ENCODE results near the gene SLC36A1.

SLC36A1 gene

GRCh38 chr5:151430731-151431130 lies 16.7 kb upstream of the SLC36A1 start:
- H3K4me3 ChIP-seq (ENCODE audit: low read length) = no peak overlapping the region
- H3K9me3 ChIP-seq (ENCODE audit: control insufficient read depth, low read depth, low read length) = no peaks in the 10 kb centered on the region
- no peaks in the 10 kb centered on the region for H3K4me1 ChIP-seq (ENCODE audit: control insufficient read depth, low read depth, low read length)
- H3K27ac ChIP-seq (ENCODE audit: low read length) = no peak overlapping the region
- H3K27me3 ChIP-seq (ENCODE audit: control insufficient read depth, insufficient read depth, low read length) = no peaks in the 10 kb centered on the region
- H3K9ac ChIP-seq (ENCODE audit: low read length) = no peak overlapping the region
- no peaks in the 10 kb centered on the region for H3K36me3 ChIP-seq (ENCODE audit: control insufficient read depth, low read depth, low read length)

DNA sequence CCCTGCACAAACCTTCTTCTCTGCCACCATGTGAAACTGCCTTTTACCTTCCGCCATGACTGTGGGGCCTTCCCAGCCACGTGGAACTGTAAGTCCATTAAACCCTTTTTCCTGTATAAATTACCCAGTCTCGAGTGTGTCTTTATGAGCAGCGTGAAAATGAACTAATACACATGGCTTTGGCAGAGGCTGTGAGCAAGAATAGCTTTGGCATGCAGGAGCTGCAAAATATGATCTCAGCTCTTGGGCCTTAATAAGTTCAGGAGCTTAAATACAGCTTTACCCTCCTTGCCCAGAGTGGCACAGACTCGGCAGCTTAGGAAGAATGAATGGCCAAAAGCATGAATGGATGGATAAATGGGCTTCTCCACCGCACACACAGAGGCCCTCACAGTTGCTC lies 15.7 kb upstream of the SLC36A1 start:
- no peak overlapping the region for H3K9ac ChIP-seq (ENCODE audit: low read length)
- no peak overlapping the region for H3K4me3 ChIP-seq (ENCODE audit: low read length)
- no peaks in the 10 kb centered on the region for H3K4me1 ChIP-seq (ENCODE audit: control insufficient read depth, low read depth, low read length)
- H3K36me3 ChIP-seq (ENCODE audit: control insufficient read depth, low read depth, low read length) = no peaks in the 10 kb centered on the region
- H3K27me3 ChIP-seq (ENCODE audit: control insufficient read depth, insufficient read depth, low read length) = no peaks in the 10 kb centered on the region
- no peaks in the 10 kb centered on the region for H3K9me3 ChIP-seq (ENCODE audit: control insufficient read depth, low read depth, low read length)
- no peak overlapping the region for H3K27ac ChIP-seq (ENCODE audit: low read length)

DNA sequence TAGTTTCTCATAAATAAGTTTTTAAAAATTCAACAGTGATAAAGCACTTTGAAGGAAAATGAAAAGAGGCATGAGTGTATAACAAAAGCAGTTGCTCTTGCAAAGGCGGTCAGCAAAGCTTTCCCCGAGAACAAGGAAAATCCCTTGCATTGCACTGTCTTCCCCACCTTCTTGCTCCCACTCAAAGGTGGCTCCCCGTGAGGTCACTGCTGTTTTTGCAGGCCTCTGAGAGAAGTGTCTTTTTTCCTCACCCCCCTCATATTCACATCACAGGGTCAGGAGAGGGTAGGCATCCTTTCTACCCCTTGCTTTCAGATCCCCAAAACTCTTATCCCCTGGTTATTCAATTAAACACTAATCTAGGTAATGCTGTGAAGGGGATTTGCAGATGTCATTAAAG lies 15.2 kb upstream of the SLC36A1 start:
- Histone ChIP-seq H3K9ac (ENCODE audit: low read length) (no peak overlapping the region), H3K9me3 (ENCODE audit: control insufficient read depth, low read depth, low read length) (no peaks in the 10 kb centered on the region), H3K36me3 (ENCODE audit: control insufficient read depth, low read depth, low read length) (no peaks in the 10 kb centered on the region), H3K4me3 (ENCODE audit: low read length) (no peak overlapping the region), H3K27me3 (ENCODE audit: control insufficient read depth, insufficient read depth, low read length) (no peaks in the 10 kb centered on the region), H3K27ac (ENCODE audit: low read length) (no peak overlapping the region), H3K4me1 (ENCODE audit: control insufficient read depth, low read depth, low read length) (no peaks in the 10 kb centered on the region)

DNA sequence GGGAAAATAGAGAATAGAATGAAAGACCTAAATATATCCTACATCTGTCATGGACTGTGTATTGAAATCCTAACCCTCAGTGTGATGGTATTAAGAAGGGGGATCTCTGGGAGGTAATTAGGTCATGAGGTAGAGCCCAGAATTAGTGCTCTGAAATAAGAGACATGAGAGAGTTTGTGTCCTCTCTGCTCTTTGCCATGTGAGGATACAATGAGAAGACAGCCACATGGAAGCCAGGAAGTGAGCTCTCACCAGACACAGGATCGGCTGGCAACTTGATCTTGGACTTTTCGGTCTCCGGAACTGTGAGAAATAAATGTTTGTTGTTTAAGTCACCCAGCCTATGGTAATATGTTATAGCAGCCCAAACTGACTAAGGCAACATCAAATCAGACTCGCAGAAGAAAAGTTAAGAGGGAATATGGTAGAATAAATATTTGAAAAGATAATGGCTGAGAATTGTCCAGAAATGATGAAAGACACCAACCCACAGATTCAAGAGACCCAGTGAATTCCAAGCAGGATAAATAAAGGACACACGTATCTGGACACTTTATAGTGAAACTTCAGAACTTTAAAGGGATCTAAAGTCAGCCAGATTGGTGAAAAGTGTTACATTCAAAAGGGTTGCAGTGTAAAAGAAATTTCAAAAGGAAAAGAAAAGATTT lies 12.7 kb upstream of the SLC36A1 start:
- no peaks in the 10 kb centered on the region for H3K4me1 ChIP-seq (ENCODE audit: control insufficient read depth, low read depth, low read length)
- H3K36me3 ChIP-seq (ENCODE audit: control insufficient read depth, low read depth, low read length) = no peaks in the 10 kb centered on the region
- no peak overlapping the region for H3K4me3 ChIP-seq (ENCODE audit: low read length)
- no peak overlapping the region for H3K27ac ChIP-seq (ENCODE audit: low read length)
- H3K9me3 ChIP-seq (ENCODE audit: control insufficient read depth, low read depth, low read length) = no peaks in the 10 kb centered on the region
- H3K9ac ChIP-seq (ENCODE audit: low read length) = no peak overlapping the region
- no peaks in the 10 kb centered on the region for H3K27me3 ChIP-seq (ENCODE audit: control insufficient read depth, insufficient read depth, low read length)

- no peak overlapping the region for H3K27ac ChIP-seq (ENCODE audit: low read length)
Observed at GRCh38 chr5:151448038-151448985, 909 bp downstream of the SLC36A1 start.

DNA sequence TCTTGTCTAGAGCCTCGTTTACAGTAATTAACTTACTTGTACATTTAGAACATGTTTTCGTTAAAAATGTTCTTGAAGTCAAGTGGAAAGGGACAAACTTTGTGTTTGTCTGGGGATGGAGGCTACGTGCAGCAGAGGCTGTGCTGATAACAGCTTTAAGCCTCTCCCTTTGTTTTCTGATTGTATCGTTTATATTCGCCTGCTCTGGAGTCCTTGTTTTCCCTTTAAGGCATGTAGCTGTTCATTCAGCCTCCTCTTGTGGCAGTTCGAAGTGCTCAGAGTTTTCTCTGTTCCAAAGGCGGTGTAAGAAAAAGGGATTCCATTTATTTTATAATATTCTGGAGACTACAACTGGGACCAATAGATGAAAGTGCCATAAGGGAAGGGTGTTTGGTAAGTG lies 1.9 kb downstream of the SLC36A1 start:
- H3K27me3 ChIP-seq (ENCODE audit: control insufficient read depth, insufficient read depth, low read length) = peaks cover 9% of the 10 kb centered on the region
- no peaks in the 10 kb centered on the region for H3K36me3 ChIP-seq (ENCODE audit: control insufficient read depth, low read depth, low read length)
- H3K9ac ChIP-seq (ENCODE audit: low read length) = no peak overlapping the region
- H3K4me1 ChIP-seq (ENCODE audit: control insufficient read depth, low read depth, low read length) = peaks cover 10% of the 10 kb centered on the region
- H3K9me3 ChIP-seq (ENCODE audit: control insufficient read depth, low read depth, low read length) = no peaks in the 10 kb centered on the region
- no peak overlapping the region for H3K27ac ChIP-seq (ENCODE audit: low read length)
- H3K4me3 ChIP-seq (ENCODE audit: low read length) = no peak overlapping the region

More at GRCh38 chr5:151448038-151448985, 909 bp downstream of the SLC36A1 start:
- Histone ChIP-seq H3K27me3 (ENCODE audit: control insufficient read depth, insufficient read depth, low read length) (peaks cover 9% of the 10 kb centered on the region), H3K4me3 (ENCODE audit: low read length) (peak overlapping the region; percentile 68), H3K36me3 (ENCODE audit: control insufficient read depth, low read depth, low read length) (no peaks in the 10 kb centered on the region), H3K9me3 (ENCODE audit: control insufficient read depth, low read depth, low read length) (no peaks in the 10 kb centered on the region), H3K4me1 (ENCODE audit: control insufficient read depth, low read depth, low read length) (peaks cover 10% of the 10 kb centered on the region), H3K9ac (ENCODE audit: low read length) (peak overlapping the region; percentile 15)

DNA sequence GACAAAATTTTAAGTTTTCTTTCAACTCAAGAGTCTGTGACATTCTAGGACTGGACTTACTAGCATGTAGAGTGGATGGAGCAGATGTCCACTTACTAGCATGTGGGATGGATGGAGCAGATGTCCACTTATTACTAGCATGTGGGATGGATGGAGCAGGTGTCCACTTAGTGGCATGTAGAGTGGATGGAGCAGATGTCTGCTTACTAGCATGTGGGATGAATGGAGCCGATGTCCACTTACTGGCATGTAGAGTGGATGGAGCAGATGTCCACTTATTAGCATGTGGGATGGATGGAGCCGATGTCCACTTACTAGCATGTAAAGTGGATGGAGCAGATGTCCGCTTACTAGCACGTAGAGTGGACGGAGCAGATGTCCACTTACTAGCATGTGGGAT lies 2.4 kb downstream of the SLC36A1 start:
- Histone ChIP-seq H3K27ac (ENCODE audit: low read length) (no peak overlapping the region), H3K27me3 (ENCODE audit: control insufficient read depth, insufficient read depth, low read length) (peaks cover 9% of the 10 kb centered on the region), H3K4me1 (ENCODE audit: control insufficient read depth, low read depth, low read length) (peaks cover 10% of the 10 kb centered on the region), H3K9me3 (ENCODE audit: control insufficient read depth, low read depth, low read length) (no peaks in the 10 kb centered on the region), H3K9ac (ENCODE audit: low read length) (no peak overlapping the region), H3K4me3 (ENCODE audit: low read length) (no peak overlapping the region), H3K36me3 (ENCODE audit: control insufficient read depth, low read depth, low read length) (no peaks in the 10 kb centered on the region)

- Histone ChIP-seq H3K27me3 (ENCODE audit: control insufficient read depth, insufficient read depth, low read length) (peaks cover 9% of the 10 kb centered on the region), H3K9ac (ENCODE audit: low read length) (no peak overlapping the region), H3K4me3 (ENCODE audit: low read length) (no peak overlapping the region), H3K36me3 (ENCODE audit: control insufficient read depth, low read depth, low read length) (no peaks in the 10 kb centered on the region), H3K27ac (ENCODE audit: low read length) (no peak overlapping the region), H3K4me1 (ENCODE audit: control insufficient read depth, low read depth, low read length) (peaks cover 10% of the 10 kb centered on the region), H3K9me3 (ENCODE audit: control insufficient read depth, low read depth, low read length) (no peaks in the 10 kb centered on the region)
Observed at GRCh38 chr5:151450605-151451004, 3.2 kb downstream of the SLC36A1 start.

DNA sequence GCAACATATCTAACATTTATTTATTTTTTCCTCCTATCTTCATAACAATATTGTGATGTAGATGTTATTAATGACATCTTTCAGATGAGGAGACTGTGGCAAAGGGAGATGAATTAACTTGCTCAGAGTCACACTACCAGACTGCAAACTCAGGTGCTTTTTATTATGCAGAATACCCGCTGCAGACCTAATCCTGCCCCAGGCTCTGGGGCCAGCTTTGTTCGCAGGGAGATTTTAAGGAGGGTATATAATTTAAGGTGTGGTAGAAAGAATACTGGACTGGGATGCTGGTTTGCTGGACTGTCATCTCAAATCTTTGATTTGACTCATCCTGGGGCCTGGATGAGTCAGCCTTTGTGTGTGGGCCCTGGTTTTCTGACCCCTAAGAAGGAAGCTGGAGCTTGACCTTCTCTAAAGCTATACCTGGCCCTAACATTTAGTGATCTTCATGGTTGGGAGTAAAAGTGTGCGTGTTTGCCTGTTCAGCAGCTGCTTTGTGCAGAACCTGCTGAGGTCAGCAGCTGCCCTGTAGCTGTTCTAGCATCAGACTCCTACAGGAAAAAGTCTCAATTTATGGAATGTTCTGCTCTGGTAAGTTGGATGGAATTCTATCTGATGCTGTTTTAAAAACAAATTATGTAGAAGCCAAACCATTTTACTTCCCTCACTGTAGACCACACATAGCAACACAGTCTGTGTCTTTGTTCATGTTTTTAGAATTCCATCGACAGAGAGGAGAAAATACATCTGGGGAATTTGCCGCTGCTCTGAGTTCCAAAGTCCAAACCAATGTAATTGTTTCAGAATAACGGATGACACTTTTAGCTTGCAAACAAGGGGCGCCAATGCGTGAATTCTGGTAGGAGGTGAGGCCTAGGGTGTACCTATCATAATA lies 4.5 kb downstream of the SLC36A1 start:
- Histone ChIP-seq H3K4me3 (ENCODE audit: low read length) (no peak overlapping the region), H3K27ac (ENCODE audit: low read length) (no peak overlapping the region)

DNA sequence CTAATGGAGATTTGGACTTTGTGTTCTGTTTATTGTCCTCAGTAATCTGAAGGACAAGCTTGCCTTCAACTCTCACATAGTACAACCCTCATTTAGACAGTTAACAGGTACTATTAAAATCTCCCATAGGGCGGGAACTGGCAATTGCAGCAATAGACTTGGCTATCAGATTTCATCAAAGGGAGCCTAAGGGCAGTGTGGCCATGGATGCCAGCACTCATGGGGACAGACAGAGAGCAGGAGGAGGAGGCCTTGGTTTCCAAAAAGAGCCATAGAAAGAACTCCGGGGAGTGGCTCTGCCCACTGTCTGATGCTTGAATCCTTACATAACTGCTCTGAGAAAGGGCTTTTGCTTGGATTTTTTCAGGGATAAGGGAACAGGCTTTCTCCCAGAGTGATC lies 6.8 kb downstream of the SLC36A1 start:
- Histone ChIP-seq H3K9ac (ENCODE audit: low read length) (no peak overlapping the region), H3K27ac (ENCODE audit: low read length) (no peak overlapping the region)

More for the DNA sequence above, 4.5 kb downstream of the SLC36A1 start:
- H3K36me3 ChIP-seq (ENCODE audit: control insufficient read depth, low read depth, low read length) = no peaks in the 10 kb centered on the region
- peaks cover 9% of the 10 kb centered on the region for H3K27me3 ChIP-seq (ENCODE audit: control insufficient read depth, insufficient read depth, low read length)
- peaks cover 10% of the 10 kb centered on the region for H3K4me1 ChIP-seq (ENCODE audit: control insufficient read depth, low read depth, low read length)
- H3K9ac ChIP-seq (ENCODE audit: low read length) = no peak overlapping the region
- no peaks in the 10 kb centered on the region for H3K9me3 ChIP-seq (ENCODE audit: control insufficient read depth, low read depth, low read length)

DNA sequence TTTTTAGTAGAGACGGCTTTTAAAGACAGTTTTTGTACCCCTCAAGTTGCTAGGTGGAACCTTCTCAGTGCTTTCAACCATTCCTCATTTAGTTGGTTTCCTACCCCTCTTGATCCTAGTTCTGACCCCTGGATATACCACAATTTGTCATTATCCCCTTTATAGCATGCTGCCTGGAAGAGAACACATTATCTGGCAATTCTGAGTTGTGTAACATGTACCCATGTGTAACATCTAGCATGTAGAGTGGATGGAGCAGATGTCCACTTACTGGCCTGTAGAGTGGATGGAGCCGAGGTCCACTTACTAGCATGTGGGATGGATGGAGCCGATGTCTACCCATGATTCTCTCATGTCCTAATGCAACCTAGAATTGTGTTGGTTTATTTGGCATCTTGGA lies 7.5 kb downstream of the SLC36A1 start:
- H3K27me3 ChIP-seq (ENCODE audit: control insufficient read depth, insufficient read depth, low read length) = no peaks in the 10 kb centered on the region
- no peaks in the 10 kb centered on the region for H3K9me3 ChIP-seq (ENCODE audit: control insufficient read depth, low read depth, low read length)
- H3K36me3 ChIP-seq (ENCODE audit: control insufficient read depth, low read depth, low read length) = no peaks in the 10 kb centered on the region
- H3K4me3 ChIP-seq (ENCODE audit: low read length) = no peak overlapping the region
- no peak overlapping the region for H3K27ac ChIP-seq (ENCODE audit: low read length)
- no peak overlapping the region for H3K9ac ChIP-seq (ENCODE audit: low read length)
- peaks cover 6% of the 10 kb centered on the region for H3K4me1 ChIP-seq (ENCODE audit: control insufficient read depth, low read depth, low read length)

More for the DNA sequence above, 6.8 kb downstream of the SLC36A1 start:
- Histone ChIP-seq H3K4me1 (ENCODE audit: control insufficient read depth, low read depth, low read length) (peaks cover 6% of the 10 kb centered on the region), H3K27me3 (ENCODE audit: control insufficient read depth, insufficient read depth, low read length) (peaks cover 1% of the 10 kb centered on the region), H3K4me3 (ENCODE audit: low read length) (no peak overlapping the region), H3K9me3 (ENCODE audit: control insufficient read depth, low read depth, low read length) (no peaks in the 10 kb centered on the region), H3K36me3 (ENCODE audit: control insufficient read depth, low read depth, low read length) (no peaks in the 10 kb centered on the region)
